HepG2 (cell line): Measurements from ENCODE around the gene DIAPH3.

Source experiments
- BCLAF1 ChIP-seq: fragments of 450-650 bp; IDR thresholded peaks from 2 replicates; pipeline ENCODE4 v1.6.1; 2017; ENCODE audit warnings: mild to moderate bottlenecking
- CREB1 ChIP-seq, 2 experiments: fragments of 450-650 bp in 1 of 2; IDR thresholded peaks; 2 replicates each; pipeline ENCODE4 v1.6.1; 2016 to 2017; ENCODE audit warnings: control low read depth in 1 of 2, mild to moderate bottlenecking in 1 of 2, missing compliant biosample characterization in 1 of 2, missing genetic modification characterization in 1 of 2
- KLF9 ChIP-seq: IDR thresholded peaks from 2 replicates; pipeline ENCODE4 v1.6.1; 2016; ENCODE audit warnings: low read depth
- NFE2 ChIP-seq: sonication (generic); formaldehyde crosslinking; IDR thresholded peaks from 2 replicates; pipeline ENCODE4 v1.4.0; 2020; ENCODE audit warnings: missing genetic modification reagents
- POLR2A ChIP-seq, 2 experiments: IDR thresholded peaks; 2 replicates each; pipeline ENCODE4 v1.6.1; 2011; ENCODE audit warnings: low read depth in 2 of 2, low read length in 2 of 2, mild to moderate bottlenecking in 1 of 2, moderate library complexity in 1 of 2; ENCODE audit not compliant: insufficient read depth in 1 of 2
- ZSCAN29 ChIP-seq: sonication (generic); formaldehyde crosslinking; conservative IDR thresholded peaks from 2 replicates; pipeline ENCODE4 v1.4.0; 2020; ENCODE audit warnings: mild to moderate bottlenecking, missing genetic modification reagents

- TF ChIP-seq ZSCAN29 (CRISPR knock-in tag): no peak
- no peak for TF ChIP-seq BCLAF1
- TF ChIP-seq POLR2A (IDR thresholded peaks at IDR 0.05; ENCODE audit: insufficient read depth in 1 of 2, low read depth in 2 of 2, low read length in 2 of 2): no peak
- TF ChIP-seq KLF9 (CRISPR knock-in tag): no peak
- TF ChIP-seq CREB1 (IDR thresholded peaks at IDR 0.05): no peak
- no peak for TF ChIP-seq CREB1 (CRISPR knock-in tag; IDR thresholded peaks at IDR 0.05)
- no peak for TF ChIP-seq NFE2 (CRISPR knock-in tag)
Observed at GRCh38 chr13:59625111-59625510, 538.6 kb downstream of the DIAPH3 start.
